DOHH2 (cell line): ENCODE measurements around the gene PMIS2.

Experiments used
- CTCF ChIP-seq: fragments of 200-600 bp; sonication (generic); IDR thresholded peaks from one replicate; pipeline ENCODE4 v1.5.1; 2014; ENCODE audit warnings: antibody characterized with exemption, mild to moderate bottlenecking, low read depth, low read length; ENCODE audit not compliant: poor library complexity, severe bottlenecking
- EZH2phosphoT487 ChIP-seq: fragments of 200-600 bp; sonication (generic); IDR thresholded peaks from 2 replicates; pipeline ENCODE4 v1.6.1; 2017; ENCODE audit warnings: borderline replicate concordance, mild to moderate bottlenecking, antibody characterized with exemption, low read length, moderate library complexity, mixed read lengths

- TF ChIP-seq CTCF (no peak), EZH2phosphoT487 (no peak)
These were observed 41.7 kb upstream of the PMIS2 start for GRCh38 chr19:35544110-35544802.
